NCI-H1092 treated with DMSO at 0.1 percent for 48 hours (cell line): ENCODE results near the gene KCNAB1.

ENCODE experiments used
- DNase-seq: peaks from one replicate; lab custom pipeline; 2025; lab: John Stamatoyannopoulos, UW

Gene KCNAB1

GRCh38 chr3:156497326-156497725, 376.9 kb downstream of the KCNAB1 start:
- no peak for DNase-seq

- no peak for DNase-seq
Measured at GRCh38 chr3:156498307-156498706, 377.9 kb downstream of the KCNAB1 start.

- DNase-seq, result no peak
Measured at GRCh38 chr3:156507285-156507684, 386.9 kb downstream of the KCNAB1 start.

GRCh38 chr3:156509189-156510174, 389.1 kb downstream of the KCNAB1 start:
- peak; percentile 61 for DNase-seq

- no peak for DNase-seq
Measured at GRCh38 chr3:156511987-156512677, 391.8 kb downstream of the KCNAB1 start.

- DNase-seq, result no peak
Measured at GRCh38 chr3:156513619-156514018, 393.2 kb downstream of the KCNAB1 start.

GRCh38 chr3:156516284-156516683, 395.9 kb downstream of the KCNAB1 start:
- no peak for DNase-seq

GRCh38 chr3:156516961-156517360, 396.6 kb downstream of the KCNAB1 start:
- DNase-seq, result no peak

GRCh38 chr3:156518726-156519125, 398.3 kb downstream of the KCNAB1 start:
- no peak for DNase-seq

- DNase-seq, result no peak
Measured at GRCh38 chr3:156519758-156520162, 399.4 kb downstream of the KCNAB1 start.

GRCh38 chr3:156522673-156523072, 402.3 kb downstream of the KCNAB1 start:
- no peak for DNase-seq

GRCh38 chr3:156525808-156526207, 405.4 kb downstream of the KCNAB1 start:
- DNase-seq, result no peak

- DNase-seq, result no peak
Measured at GRCh38 chr3:156527060-156527459, 406.7 kb downstream of the KCNAB1 start.

GRCh38 chr3:156530980-156531379, 410.6 kb downstream of the KCNAB1 start:
- no peak for DNase-seq

GRCh38 chr3:156532730-156533129, 412.4 kb downstream of the KCNAB1 start:
- DNase-seq, result no peak

GRCh38 chr3:156533205-156533604, 412.8 kb downstream of the KCNAB1 start:
- DNase-seq, result no peak

GRCh38 chr3:156535162-156535627, 414.8 kb downstream of the KCNAB1 start:
- no peak for DNase-seq

- no peak for DNase-seq
Measured at GRCh38 chr3:156535798-156536197, 415.4 kb downstream of the KCNAB1 start.

GRCh38 chr3:156536524-156537316, 416.3 kb downstream of the KCNAB1 start:
- DNase-seq, result no peak

GRCh38 chr3:156539051-156539450, 418.7 kb downstream of the KCNAB1 start:
- no peak for DNase-seq

GRCh38 chr3:156539802-156540201, 419.4 kb downstream of the KCNAB1 start:
- no peak for DNase-seq
